Measurements from ENCODE around the gene PCYT1A.

- no peak for TF ChIP-seq CTCF (IDR thresholded peaks at IDR 0.05)
- peak; percentile 53 to 73 (median 62) for TF ChIP-seq POLR2AphosphoS5 (IDR thresholded peaks at IDR 0.05)
These were observed 30.4 kb upstream of the PCYT1A start, which contains the start of gene DYNLT2B for GRCh38 chr3:196317687-196318467.

Data from breast epithelium (tissue), 3 donors.